ELF-1 (cell line): Measurements from ENCODE around the gene NBAS.
"Not testable (repeated sequence)": the region's sequence is repeated elsewhere in the genome, so short reads cannot be mapped to it uniquely, and the experiment has no call there.

Source experiments
- DNase-seq: peaks from one replicate; pipeline ENCODE4 v3.0.0-alpha.2; 2016; ENCODE audit warnings: low read depth, low spot score

NBAS gene

GRCh38 chr2:15527074-15527739 is 33.9 kb downstream of the NBAS start:
- peak; percentile 27 for DNase-seq

- no peak for DNase-seq
These were observed 39.4 kb downstream of the NBAS start for GRCh38 chr2:15521641-15522181.

- DNase-seq, result no peak
These were observed 40.8 kb downstream of the NBAS start for GRCh38 chr2:15520346-15520745.

DNA sequence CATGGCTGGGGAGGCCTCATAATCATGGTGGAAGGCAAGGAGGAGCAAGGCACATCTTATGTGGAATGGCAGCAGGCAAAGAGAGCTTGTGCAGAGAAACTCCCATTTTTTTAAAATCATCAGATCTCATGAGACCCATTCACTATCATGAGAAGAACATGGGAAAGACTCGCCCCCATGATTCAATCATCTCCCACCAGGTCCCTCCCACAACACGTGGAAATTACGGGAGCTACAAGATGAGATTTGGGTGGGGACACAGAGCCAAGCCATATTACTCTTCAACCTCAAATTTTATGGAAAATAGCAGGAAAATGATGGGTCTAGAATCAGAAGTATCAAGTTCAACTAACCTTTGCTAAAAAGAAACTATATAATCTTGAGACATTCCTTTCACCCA is 42.4 kb downstream of the NBAS start:
- not testable (repeated sequence) for DNase-seq

GRCh38 chr2:15517793-15518192 is 43.3 kb downstream of the NBAS start:
- DNase-seq, result no peak

GRCh38 chr2:15511686-15512085 is 49.4 kb downstream of the NBAS start:
- no peak for DNase-seq

GRCh38 chr2:15510552-15510951 is 50.6 kb downstream of the NBAS start:
- DNase-seq, result no peak

GRCh38 chr2:15510131-15510530 is 51.0 kb downstream of the NBAS start:
- DNase-seq, result no peak

DNA sequence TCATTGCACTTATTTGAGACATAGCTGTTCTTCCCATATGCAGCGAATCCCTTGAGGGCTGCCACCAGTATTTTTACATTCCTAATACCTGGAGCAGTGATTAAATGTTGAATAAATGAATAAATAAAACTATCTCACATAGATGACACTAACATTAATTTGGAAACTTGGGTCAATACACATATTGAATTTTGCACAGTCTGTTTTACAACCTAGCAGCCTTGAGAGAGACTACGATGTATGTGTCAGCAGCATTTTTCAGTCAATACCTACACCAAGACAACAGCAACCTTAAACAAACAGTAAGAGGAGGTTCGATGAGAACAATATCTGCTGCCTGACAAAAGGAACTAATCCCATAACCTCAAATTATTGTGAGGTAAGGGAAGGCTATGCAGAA is 53.4 kb downstream of the NBAS start:
- DNase-seq, result no peak

- DNase-seq, result no peak
These were observed 54.1 kb downstream of the NBAS start for GRCh38 chr2:15507061-15507460.

GRCh38 chr2:15506229-15506819 is 54.8 kb downstream of the NBAS start:
- no peak for DNase-seq

GRCh38 chr2:15504882-15505663 is 56.1 kb downstream of the NBAS start:
- no peak for DNase-seq

- not testable (repeated sequence) for DNase-seq
These were observed 61.9 kb downstream of the NBAS start for GRCh38 chr2:15499251-15499650.

DNA sequence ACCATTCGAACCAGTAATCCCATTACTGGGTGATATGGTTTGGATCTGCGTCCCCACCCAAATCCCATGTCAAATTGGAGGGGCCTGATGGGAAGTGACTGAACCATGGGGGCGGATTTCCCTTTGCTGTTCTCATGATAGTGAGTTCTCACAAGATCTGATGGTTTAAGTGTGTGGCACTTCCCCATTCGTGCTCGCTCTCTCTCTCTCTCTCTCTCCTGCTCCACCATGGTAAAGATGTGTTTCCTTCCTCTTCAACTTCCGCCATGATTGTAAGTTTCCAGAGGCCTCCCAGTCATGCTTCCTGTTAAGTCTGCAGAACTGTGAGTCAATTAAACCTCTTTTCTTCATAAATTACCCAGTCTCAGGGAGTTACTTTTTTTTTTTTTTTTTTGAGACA is 62.6 kb downstream of the NBAS start:
- DNase-seq, result no peak

- DNase-seq, result no peak
These were observed 66.3 kb downstream of the NBAS start for GRCh38 chr2:15494877-15495276.

- no peak for DNase-seq
These were observed 68.3 kb downstream of the NBAS start for GRCh38 chr2:15492773-15493325.

DNA sequence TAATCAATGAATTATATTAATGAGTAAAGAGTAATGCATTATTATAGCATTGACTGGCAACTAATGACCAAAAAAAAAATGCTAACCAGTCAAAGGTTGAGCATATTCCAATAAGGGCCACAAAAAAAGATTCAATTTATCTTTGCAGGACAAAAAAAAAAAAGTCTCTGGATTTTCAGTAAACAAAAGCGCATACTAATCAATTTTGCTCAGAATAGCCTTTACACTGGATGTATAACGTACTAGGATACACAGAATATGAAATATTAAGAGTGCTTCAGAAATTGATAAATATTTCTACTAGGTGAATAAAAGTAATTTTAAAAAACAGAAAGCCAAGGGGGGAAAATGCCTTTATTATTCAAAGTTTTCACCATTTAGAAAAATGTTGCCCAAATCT is 74.4 kb downstream of the NBAS start:
- DNase-seq, result no peak

DNA sequence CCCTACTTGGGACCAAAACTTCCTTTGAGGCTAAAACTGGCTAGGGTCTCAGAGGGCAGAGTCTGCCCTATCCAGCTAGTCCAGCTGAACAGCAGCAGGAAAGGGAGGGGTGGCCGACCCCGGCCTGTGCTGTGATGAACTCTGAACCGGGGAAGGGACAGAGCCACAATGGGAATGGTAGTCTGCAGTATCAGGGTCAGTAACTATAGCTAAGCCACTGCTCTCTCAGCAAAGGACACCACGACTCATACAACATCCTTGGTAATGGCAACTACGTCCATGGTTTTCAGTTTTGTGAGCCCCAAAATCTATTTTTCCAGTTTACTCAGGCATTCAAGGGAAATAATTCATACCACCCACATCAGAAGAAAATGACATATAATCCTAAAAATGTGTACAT is 75.2 kb downstream of the NBAS start:
- DNase-seq, result no peak

DNA sequence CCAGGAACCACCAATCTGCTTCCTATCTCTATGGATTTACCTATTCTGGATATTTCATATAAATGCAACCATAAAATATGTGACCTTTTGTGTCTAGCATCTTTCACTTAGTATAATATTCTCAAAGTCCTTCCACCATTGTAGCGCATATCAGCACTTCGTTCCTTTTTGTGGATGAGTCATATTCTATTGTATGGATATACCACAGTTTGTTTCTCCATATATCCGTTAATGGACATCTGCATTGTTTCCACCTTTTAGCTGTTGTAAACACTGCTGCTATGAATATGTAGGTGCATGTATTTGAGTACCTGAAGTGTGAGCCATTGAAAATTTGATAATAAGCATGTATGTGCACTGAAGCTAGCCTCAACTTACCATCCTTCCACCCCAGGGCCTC is 80.1 kb downstream of the NBAS start:
- DNase-seq, result no peak

GRCh38 chr2:15480552-15480951 is 80.6 kb downstream of the NBAS start:
- no peak for DNase-seq

DNA sequence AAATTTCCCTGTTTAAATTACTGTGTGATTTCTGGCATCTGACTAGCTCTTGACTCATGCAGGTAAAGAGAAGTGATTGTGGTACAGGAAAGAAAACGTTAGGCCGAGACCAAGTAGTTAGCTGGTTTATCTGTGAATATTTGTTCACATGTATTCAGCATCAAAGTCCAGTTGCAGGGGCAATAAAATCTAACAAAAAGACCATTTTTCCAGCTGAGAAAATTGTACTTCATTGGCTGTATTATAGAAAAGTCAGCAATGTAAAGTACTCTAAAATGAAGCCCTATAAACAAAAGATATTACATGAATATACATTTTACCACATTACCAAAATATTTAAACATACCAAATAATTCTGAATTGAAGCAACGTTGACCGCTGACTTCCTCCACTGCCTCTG is 88.3 kb downstream of the NBAS start:
- no peak for DNase-seq

DNA sequence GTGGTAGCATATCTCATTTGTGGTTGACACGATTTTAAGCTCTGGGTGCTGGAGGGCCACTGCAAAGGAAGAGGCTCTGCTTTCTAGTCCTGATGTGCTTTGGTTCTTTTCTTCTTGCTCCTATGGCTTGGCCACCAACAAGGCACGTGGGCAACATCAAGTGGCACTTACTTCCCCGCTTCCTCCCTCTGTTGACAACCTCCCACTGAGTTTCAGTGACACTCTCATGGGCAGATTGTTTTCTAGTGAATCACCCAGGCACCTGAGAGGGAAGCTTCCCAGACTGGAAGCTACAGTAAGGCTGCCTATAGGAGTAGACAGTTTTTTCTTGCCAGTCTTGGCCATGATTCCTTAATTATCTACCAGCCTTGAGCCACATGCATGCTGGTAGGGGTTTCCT is 89.0 kb downstream of the NBAS start:
- no peak for DNase-seq
